ENCODE data around the gene MATK.

MATK gene, protein sequence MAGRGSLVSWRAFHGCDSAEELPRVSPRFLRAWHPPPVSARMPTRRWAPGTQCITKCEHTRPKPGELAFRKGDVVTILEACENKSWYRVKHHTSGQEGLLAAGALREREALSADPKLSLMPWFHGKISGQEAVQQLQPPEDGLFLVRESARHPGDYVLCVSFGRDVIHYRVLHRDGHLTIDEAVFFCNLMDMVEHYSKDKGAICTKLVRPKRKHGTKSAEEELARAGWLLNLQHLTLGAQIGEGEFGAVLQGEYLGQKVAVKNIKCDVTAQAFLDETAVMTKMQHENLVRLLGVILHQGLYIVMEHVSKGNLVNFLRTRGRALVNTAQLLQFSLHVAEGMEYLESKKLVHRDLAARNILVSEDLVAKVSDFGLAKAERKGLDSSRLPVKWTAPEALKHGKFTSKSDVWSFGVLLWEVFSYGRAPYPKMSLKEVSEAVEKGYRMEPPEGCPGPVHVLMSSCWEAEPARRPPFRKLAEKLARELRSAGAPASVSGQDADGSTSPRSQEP

DNA sequence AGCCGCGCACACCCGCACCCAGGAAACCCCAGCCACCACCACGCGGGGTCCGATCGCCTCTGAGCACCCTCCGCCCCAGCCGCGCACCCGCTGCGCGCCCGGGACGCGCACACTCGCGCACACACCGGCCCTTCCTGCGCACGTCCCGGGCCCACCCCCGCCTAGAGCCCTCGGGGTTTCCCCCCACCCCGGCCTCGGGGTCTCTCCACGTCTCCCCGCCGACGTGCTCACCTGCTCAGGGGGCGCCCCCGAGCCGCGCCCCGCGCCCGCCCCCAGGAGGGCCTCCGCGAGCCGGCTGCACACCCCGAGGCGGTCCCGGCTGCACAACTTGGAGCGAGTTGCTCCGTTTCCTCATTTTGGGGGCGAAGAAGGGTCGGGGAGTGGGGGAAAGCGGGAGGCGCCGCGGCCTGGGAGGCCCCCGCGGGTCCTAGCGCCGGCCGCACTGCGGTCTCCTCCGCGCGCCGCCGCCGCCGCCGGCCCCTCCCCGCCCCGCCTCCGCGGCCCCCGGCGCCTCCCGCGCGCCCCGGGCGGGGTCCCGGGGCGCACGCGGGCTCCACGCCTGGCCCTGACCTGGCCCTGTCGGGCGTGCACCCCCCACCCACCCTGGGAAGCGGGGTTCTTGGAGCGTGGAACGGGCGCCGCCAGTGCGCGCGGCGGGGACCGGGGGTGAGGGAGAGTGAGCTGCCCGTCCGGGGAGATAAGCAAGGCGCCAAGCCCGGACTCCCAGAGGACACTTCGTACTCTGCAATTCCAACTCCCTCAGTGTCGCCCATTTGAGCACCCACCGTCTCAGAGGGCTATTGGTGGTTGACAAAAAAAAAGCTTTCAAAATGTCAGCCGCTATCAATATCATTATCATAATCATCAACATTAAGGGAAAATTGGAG, at the start of gene MATK:
Gene MATK (minus strand): TSS at position 444 of the 887 bp plus-strand sequence. CDS start 1,246 bp downstream, outside the sequence.
- no peak for DNase-seq

DNA sequence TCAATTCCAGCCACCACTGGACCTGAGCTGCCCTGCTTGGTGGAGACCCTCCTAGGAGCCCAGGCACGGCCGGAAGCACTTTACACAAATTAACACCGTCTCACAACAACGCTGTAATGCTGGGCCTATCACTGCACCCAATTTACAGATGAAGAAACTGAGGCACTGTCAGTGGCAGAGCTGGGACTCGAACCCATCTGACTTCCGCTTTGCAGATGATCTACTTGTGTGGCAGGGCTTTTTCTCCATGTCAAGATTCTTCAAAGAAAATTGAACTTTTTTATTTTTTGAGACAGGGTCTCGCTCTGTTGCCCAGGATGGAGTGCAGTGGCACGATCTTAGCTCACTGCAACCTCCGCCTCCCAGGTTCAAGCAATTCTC, 48.9 kb upstream of the MATK start:
- no peak for DNase-seq

DNA sequence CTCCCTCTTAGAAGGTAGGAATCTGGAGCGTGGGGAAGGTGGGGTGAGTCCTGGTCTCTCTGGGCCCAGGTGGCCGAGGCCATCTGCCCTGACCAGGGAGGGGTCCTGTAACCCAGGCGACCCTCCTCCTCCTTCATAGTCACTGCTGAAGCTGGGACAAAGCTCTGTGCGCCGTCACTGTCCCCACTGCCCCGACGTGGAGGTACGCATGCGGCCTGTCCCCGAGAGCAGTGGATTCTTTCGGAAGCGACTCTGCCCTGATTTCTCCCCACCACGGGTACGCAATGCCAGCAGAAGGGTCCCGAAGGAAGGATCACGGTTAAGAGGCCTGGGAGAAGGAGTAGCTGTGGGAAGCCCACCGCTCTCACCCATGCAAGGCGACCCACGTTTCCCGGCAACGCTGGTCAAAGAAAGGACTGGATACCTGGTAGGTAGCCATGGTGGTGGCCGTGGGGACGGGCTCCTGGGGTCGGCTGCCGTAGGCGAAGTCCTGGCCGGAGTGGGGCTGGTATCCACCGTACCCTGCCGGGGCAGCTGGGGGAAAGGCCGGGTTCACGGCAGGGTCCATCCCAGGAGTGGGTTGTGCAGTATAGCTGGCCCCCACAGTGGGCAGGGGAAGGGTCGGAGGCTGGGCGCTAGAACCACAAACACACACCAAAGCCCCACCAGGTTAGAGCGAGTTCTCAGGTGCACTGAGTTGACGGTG, 48.3 kb upstream of the MATK start:
- DNase-seq = no peak

DNA sequence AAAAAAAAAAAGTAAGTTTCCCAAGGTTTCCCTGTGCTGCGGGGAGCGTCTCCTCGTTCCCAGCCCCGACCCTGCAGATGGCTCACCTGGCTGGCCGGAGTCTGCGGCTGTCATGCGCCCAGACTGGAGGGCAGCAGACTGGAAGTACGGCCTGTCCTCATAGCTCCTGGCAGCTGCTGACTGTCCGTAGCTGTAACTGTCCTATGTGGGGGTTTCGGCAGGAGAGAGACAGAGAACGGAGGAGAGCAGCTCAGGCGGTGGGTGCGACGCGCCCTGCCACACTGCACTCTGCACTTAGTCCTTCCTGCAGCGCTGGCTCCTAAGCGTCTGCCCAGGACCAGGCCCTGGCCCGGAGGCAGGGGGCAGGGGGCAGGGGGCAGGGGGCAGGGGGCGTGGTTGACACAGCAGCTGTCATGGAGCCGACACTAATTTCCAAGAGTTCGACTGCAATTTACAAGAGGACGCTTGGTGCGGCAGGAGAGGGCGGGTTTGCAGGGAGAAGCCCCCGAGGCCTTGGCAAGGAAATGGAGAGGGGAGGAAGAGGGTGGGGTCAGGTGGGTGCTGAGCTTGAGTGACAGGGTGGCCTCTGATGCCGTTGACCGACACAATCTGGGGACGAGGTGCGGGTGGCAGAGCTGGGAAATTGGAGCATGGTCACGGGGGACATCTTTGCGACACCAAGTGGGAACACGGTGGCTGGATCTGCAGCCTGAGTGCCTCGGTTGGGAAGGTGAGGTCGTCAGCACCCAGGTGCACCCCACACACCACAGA, 47.6 kb upstream of the MATK start:
- no peak for DNase-seq

DNA sequence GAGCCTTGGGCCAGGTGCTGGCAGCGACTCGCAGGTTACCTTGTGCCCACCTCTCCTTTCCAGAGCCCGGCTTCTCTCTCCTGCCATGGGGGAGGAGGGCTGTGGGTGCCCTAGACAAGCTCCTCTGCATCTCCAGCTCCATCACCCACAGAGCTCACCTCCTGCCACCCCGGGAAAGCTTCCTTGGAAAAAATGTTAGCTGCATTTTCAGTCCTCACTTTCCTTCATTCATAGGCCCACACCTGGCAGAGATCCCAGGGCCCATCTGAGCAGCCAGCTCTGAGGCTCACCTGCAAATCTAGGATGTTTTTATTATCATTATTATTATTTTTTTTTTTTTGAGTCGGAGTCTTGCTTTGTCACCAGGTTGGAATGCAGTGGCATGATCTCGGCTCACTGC, 45.8 kb upstream of the MATK start:
- DNase-seq = no peak

DNA sequence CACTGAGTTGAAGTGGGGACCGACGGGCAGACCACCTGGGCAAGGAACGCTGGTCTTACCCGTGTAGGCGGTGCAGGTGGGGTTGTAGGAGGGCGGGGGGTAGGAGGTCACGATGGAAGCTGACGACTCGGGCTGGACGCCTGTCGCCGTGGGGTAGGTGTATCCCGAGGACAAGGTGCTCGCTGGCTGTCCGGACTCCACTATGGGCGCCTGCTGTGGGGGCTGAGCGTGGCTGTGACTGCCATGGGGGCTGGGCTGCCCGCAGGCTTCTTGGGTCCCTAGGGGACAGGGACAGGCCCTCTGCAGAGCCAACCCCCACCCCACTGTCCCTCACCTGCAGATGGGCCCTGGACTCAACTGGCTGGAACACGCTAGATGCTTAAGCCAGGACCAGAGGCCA, 45.4 kb upstream of the MATK start:
- no peak for DNase-seq

DNA sequence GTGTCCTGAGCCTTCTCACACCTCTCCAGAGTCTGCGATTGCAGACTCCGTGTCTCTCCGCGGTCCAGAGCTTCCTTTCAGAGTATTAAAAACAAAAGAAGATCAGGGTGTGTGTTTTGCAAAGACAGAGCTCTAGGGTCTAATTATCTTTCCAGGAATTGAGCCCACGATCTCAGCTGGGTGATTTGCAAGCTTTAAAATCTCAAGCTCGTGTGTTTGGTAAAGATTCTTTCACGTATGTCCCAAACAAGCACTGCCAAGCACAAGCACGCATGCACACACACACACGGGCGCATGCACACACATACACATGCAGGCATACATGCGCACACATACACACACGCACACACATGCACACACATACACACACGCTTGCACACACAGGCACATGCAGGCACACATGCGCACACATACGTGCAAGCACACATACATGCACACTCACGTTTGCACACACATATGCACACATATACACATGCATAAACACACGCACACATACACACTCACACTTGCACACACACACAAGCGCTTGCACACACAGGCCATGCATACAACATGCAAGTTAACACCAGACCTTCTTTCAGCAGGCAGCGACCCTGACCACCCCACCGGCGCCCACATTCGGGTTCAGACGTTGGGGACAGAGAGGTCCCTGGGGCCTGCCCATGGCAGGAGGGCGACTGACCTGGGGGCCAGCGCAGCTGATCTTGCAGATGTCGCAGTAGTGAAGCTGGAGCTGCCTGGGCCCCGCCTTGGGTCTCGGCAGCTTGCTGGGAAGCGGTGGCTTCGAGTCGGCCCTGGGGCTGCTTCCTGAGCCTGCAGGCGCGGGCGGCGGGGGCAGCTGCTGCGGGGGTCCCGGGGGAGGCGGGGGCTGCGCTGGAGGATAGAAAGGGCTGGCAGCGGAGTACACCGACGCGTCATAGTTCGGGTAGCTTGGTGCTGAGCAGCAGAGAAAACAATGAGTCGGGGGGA, 44.7 kb upstream of the MATK start:
- no peak for DNase-seq

DNA sequence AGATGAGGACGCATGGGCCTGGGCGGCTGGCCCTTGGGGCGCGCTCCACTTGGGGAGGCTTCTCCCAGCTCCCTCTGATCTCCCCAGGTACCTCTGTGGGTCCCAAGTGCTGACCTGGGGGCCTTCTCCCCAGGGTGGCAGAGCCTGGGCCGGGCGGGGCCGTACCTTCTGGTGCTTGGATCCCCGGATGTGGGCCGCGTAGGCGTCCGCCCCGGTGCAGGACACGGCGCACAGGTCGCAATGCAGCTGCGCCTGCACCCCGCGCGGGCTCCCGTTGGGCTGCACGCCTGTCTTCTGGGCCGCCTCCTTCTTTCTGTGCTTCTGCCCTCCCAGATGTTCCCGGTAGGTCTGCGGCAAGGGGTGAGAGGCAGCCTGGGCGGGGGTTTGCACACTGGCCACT, 41.1 kb upstream of the MATK start:
- no peak for DNase-seq

DNA sequence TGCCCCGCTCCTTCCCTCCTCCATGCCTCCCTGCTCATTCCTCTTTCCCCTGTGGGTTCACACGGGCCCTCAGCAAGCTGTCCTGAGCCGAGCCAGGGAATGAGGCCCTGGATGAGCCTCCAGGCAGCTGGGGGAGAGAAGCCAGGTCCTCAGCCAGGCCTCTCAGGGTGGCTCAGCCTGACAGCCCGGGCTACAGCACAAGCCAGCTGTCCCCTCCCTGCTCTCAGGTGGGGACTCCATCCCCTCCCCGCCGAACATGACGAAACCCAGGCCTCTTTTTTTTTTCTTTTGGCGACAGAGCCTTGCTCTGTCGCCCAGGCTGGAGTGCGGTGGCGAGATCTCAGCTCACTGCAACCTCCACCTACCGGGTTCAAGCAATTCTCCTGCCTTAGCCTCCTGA, 40.0 kb upstream of the MATK start:
- DNase-seq = no peak

DNA sequence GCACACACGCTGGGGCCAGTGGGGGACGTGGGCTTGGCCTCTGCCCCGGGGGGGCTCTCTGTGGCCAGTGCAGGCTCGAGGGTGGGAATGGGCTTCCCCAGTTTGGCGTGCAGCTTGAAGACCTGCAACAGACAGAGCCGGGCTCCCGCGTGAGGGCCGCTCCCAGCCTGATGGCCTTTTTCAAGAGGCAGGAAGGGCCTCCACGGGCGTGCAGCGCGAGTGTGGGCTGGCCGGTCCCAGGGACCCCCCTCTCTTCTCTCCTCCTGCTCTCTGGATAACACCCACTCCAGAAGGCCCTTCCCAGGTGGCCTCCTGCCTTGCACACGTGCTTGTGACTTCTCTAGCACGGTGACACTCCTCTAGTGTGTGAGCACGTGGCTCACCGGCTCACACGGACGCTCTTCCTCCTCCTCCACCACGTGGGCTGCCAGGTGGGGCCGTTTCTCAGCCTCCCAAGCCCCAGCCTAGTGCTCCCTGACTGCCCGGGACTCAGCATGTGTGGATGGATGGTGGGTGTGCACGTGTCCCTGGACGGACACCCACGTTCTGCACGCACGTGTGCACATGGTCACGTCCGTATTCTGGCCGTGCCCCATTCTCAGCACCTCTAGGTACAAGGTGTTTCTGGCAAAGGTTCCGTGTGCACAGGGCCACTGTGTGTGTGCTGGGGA, 39.2 kb upstream of the MATK start:
- DNase-seq = no peak

DNA sequence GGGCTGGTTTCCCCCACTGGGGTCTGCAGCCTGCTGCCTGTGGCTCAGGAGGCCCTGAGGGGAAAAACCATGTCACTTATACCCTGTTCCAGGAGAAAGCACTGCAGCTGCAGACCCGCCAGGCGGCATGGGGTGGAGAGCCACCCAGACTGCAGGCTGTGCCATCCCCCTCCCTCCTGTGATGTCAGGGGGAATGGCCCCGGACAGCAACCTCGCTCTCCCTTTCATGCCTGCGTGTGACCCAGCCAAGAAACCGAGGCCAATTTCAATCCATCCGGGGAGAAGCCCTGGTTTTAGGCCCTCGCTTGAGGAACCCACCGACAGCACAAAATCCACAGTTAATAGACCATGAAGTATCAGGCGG, 37.2 kb upstream of the MATK start:
- DNase-seq = no peak

DNA sequence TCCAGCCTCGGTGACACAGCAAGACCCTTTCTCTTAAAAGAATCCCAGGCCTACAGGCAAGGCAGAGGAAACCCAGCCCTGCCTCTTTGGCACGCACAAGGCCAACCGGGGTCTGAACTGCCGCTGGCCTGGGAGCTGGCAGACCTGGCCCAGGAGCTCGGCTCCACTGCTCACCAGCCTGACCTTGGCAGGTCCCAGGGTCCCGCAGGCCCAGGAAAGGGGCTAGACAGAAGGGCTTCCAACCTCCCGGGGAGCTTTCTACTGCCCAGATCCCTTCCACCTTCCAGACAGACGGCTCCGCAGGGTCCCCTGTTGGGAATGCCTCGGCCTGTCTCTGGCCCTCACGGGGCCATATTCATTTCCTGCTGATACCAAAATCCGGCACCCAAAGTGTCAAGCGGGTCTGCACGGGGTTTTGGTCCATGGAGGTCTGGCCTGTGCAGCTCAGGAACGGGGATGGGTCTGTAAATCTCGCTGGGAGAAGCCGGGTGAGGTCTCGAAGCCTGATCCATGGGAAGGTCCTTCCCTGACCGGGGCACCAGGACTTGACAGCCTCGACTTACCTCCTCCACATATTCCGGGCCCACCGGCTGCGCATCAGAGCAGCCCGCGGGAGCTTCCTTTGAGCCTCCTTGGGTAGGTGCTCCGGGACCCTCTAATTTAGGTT, 36.6 kb upstream of the MATK start:
- DNase-seq = no peak

DNA sequence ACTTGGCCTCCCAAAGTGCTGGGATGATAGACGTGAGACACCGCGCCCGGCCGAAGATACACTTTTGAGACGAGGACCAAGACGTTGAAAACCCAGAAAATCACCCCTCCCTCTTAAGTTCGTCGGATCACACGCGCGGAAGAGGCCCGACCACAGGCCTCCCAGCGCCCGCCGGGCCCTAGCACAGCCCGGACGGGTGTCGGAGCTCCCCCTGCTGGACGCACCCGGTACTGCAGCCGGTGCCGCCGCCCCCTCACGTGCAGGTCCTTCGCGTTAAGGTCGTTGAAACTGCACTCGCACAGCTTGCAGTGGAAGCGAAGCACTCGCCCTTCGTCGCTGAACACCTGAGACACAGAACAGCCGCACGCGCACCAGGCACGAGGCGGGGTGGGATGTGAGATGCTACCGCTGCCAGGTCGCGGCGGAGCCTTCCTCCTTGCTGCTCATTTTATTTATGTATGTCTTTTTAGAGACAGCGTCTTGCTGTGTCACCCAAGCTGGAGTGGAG, 35.7 kb upstream of the MATK start:
- DNase-seq = peak; percentile 81

DNA sequence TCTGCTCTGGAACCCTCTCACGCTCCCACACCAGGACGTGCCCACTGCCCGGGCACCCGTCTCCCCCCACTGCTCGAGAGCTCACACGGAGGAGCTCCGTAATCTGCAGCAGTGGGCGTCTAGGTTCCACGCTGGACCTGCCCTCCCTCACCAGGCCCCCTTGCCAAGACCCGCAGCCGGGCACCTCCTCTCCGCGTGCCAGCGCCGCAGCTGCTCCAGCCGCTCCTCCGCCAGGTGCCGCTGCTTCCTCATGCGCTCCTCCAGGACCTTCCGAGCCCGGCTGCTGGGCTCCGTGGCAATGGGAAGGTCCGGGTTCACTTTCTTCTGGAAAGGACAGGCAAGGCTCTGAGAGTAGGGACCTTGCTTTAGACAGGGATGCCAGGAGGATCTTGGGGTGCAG, 35.0 kb upstream of the MATK start:
- no peak for DNase-seq

DNA sequence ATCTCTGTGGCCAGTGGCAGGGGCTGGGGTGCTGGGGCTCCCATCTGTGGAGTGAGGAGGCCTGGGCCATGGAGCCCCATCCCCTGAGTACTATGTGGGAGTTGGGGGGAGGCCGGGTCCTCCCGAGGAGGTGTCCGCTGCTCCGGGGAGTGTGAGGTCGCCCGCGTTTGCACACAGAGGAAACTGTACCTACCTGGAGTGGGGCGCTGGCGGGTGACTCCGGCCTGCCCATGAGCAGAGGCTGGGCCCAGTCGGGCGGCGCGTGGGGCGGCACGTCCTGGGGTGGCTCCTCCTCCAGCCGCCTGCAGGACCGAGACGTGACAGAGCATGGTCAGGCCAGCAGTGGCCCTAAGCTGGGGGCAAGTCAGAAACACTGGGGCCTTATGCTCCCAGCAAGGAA, 33.8 kb upstream of the MATK start:
- no peak for DNase-seq

DNA sequence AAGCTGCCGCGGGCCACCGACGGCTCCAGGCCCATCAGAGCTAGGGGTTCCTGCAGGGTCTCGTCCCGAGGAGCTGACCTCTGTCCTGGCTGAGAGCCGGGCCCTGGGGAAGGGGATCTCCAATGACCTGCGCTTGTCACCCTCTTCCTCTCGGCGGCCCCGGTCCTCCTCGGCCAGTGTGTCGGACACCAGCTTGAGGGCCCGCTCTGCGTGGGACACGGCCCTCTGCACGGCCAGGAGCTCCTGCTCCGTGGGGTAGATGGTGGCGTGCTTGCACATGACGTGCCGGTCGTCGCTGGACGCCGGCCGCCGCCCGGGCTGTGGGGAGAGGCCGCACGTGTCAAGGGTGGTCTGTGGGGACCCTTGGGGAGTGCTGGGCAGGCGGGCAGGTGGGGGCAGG, 32.7 kb upstream of the MATK start:
- no peak for DNase-seq

DNA sequence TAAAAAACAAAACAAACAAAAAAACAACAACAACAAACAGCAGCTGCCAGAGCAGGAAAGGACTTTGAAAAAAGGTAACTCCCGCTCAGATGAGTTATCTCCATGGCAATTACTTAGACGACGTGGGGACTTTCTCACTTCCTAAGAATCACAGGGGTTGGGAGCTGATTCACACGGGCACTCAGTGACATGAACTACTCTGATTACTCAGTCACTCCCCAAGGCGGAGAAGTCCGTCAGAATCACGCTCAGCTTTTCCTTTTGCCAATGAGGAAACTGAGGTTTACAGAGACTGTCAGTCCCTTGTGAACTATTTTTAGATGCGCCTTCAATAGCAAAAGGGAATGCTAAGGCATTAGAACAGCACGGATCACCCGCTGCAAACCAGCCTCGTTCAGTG, 32.3 kb upstream of the MATK start:
- no peak for DNase-seq

DNA sequence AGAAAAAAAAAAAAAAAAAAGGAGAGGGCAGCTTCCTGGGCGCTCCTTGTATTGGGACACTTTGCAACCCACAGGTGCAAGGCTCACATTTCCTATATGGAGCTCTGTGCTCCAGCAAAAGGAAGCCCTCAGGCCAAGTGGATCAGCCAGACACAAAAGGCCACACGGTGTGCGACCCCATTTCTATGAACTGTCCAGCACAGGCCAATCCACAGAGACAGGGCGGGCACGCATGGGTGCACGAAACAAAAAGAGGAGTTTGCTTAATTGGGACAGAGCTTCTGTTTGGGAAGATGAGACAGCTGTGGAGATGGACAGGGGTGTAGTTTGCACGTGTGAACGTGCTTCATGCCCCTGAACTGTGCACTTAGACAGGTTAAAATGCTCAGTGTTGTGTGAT, 31.6 kb upstream of the MATK start:
- no peak for DNase-seq

DNA sequence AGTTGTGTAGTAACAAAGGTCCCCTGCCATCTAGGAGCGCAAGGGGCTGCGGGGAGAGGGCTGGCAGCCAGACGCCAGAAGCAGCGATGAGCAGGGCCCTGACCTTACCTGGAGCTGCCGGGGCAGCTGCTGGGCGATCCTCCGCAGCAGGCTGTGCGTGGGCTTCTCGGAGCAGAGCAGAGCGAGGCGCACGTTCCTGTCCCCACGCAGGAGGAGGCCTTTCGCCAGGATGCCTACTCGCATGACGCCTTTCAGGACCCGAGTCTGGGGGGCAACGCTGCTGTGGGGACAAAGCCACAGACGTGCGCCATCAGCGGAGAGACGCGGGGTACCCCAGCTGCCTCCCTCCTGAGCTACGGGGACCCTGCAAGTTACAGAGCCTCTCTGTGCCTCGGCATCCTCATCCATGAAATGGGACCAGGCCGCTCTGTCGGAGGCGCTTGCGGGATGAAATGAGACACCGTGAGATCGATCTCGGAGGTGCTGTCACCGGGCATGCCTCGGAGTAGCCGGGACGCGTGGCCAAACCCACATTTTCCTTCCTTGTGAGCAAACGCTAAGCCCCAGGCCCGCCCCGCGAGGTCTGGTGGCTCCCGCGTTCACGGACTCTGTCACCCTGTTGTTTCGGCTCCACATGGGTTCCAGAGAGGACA, 30.5 kb upstream of the MATK start:
- DNase-seq = no peak
